ENCODE measurements around the gene DENND4B.

The DENND4B gene

DNA sequence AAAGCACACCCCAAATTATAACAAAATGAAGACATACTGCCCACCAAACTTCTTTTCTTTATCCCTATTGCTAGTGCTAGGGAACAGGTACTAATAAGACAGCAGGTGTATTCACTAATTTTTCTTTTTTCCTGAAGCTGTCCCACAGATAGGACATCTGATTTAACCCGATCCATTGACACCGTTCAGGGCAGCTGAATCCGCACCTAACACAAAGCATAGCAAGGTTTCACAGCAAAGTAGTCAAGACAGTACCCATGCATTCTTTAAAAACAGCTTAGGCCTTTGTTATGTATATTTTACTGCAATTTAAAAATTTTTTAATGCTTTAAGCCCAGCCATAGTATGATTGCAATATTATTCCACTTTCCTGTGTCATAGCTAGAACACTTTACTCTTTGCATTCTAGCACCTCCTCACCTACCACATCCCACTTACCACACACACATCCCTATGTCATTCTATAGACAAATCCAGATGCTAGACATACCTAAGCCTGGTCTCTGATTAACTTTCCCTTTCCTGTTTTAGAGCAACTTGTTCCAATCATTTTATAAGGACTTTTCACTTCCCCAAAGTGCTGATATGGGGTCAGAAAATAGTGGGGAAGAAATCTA is 64.1 kb downstream of the DENND4B start:
- no peak for DNase-seq (ENCODE audit: low read depth)

DNA sequence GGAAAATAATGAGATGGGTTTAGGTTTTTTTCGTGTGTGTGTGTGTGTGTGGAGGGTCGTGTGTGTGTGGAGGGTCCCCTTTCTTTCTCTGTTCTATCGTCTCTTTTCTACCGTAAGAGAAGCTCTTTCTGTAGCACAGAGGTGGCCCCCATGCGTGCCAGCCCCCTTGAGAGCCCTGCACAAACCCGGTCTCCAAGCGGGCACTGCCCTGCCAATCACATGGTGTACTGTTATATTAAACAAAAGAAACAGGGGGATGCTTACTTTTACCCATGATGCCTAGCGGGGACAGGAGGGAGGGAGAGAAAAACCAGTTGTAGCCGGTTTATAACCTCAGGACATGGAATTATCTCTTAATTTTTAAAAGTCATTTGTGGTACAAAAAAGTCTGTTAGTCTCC is 64.8 kb downstream of the DENND4B start:
- no peak for DNase-seq (ENCODE audit: low read depth)

DNA sequence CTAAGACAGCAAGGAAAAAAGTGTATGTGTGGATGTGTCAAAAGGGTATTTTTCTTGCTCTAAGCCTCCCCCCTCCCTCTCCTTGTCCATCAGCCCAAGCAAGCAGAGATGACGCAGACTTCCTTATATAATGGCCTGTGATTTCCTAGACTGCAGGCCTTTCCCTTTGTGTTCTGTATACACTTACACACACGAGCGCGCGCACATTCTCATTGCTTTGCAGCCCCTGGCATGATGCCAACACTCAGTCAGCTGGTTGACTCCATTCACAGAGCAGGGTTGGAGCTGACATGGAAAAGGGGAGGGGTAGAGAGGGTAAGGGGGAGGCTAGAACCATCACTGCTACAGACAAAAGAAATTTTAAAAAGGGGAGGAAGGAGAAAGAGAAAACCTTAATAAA is 65.6 kb downstream of the DENND4B start:
- DNase-seq (ENCODE audit: low read depth): peak; percentile 91

DNA sequence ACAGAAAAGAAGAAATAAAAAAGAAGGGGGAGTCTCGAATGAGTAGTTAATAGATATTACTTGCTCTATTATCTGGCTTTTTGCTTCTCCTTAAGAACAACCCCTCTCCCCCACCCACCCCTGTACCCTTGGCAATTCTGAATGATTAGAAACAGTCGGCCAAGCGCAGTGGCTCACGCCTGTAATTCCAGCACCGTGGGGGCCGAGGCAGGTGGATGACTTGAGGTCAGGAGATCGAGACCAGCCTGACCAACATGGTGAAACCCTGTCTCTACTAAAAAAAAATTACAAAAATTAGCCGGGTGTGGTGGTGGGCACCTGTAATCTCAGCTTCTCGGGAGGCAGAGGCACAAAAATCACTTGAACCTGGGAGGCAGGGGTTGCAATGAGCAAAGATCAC is 66.5 kb downstream of the DENND4B start:
- DNase-seq (ENCODE audit: low read depth): no peak

Measured in stromal cell of bone marrow (primary cell).